ENCODE results near the gene HSD17B2. TPM values are rescaled to one million over a fixed set of nuclear protein-coding genes. Genes with fewer than 3 reads are reported as not detected.

The HSD17B2 gene
- total RNA-seq, 1 donor from 2014 or later, result 1.2 TPM

DNA sequence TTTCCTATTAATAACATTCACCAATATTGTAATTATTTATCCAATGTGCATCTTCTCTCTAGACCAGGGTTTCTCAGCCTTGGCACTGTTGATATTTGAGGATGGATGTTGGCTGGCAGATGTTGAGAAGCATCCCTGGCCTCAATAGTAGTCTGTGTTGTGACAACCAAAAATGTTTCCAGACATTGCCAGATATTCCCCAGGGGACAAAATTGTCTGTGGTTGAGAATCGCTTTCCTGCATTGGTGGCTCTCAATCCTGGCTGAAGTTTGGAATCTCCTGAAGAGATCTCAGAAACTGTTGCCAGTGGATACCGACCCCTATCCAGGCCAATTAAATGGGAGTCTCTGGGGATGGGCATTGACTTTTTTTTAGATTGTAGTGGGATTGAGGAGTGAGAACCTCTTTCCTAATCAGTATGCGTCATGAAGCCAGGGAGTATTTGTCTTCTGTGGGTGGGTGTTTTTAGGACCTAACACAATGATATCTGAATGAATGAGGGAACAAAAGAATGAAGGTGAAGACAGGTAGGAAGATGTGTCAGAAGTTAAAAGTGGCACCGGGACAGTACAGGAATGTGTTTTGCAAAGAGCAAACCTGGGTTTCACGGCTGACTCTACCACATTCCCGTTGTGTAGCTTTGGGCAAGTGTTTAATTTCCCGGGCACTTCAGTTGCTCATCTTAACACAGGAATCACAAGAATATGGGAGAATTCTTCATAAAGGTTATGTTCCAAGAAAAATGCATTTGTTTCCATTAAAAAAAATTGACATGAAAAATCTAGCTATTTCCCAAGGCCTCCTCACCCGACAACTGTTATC, 24.3 kb downstream of the HSD17B2 start:
- TF ChIP-seq, protein P1, sequence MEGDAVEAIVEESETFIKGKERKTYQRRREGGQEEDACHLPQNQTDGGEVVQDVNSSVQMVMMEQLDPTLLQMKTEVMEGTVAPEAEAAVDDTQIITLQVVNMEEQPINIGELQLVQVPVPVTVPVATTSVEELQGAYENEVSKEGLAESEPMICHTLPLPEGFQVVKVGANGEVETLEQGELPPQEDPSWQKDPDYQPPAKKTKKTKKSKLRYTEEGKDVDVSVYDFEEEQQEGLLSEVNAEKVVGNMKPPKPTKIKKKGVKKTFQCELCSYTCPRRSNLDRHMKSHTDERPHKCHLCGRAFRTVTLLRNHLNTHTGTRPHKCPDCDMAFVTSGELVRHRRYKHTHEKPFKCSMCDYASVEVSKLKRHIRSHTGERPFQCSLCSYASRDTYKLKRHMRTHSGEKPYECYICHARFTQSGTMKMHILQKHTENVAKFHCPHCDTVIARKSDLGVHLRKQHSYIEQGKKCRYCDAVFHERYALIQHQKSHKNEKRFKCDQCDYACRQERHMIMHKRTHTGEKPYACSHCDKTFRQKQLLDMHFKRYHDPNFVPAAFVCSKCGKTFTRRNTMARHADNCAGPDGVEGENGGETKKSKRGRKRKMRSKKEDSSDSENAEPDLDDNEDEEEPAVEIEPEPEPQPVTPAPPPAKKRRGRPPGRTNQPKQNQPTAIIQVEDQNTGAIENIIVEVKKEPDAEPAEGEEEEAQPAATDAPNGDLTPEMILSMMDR (IDR thresholded peaks at IDR 0.05; ENCODE audit: unreplicated experiment), result no peak
- no peak for DNase-seq (ENCODE audit: low spot score, unreplicated experiment)
- Mint-ChIP-seq H3K4me3 (ENCODE audit: low read depth) (no peak overlapping the region), H3K9me3 (ENCODE audit: low read depth) (peaks cover 2% of the 10 kb centered on the region), H3K27ac (no peak overlapping the region), H3K4me1 (ENCODE audit: low read depth) (peaks cover 13% of the 10 kb centered on the region), H3K27me3 (no peaks in the 10 kb centered on the region), H3K36me3 (ENCODE audit: insufficient read depth) (no peaks in the 10 kb centered on the region)

DNA sequence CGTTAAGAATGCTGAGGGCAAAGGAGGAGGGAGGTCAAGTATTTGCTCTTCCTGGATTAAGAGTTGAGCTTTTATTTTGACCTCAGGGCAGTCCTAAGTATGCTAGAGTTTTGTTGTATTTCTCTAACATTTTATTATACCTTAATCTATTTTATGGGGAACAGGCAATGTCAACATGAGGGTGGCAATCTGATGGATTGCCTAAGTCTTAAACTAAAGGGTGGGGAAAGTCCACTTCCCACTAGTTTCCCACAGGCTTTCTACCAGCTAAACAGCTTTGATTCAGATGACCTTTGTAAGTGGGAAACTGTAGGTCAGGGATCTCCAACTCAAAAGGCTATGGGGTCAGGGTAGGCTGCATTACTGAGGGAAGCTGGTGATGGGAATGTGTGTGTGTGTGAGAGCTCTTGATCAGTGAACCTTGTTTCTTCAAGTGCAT, 24.9 kb downstream of the HSD17B2 start:
- peaks cover 4% of the 10 kb centered on the region for H3K9me3 Mint-ChIP-seq (ENCODE audit: low read depth)
- peaks cover 13% of the 10 kb centered on the region for H3K4me1 Mint-ChIP-seq (ENCODE audit: low read depth)
- H3K27me3 Mint-ChIP-seq, result no peaks in the 10 kb centered on the region
- no peaks in the 10 kb centered on the region for H3K36me3 Mint-ChIP-seq (ENCODE audit: insufficient read depth)
- TF ChIP-seq, protein P1 (IDR thresholded peaks at IDR 0.05; ENCODE audit: unreplicated experiment), result no peak
- H3K4me3 Mint-ChIP-seq (ENCODE audit: low read depth), result no peak overlapping the region
- DNase-seq (ENCODE audit: low spot score, unreplicated experiment), result no peak
- no peak overlapping the region for H3K27ac Mint-ChIP-seq

DNA sequence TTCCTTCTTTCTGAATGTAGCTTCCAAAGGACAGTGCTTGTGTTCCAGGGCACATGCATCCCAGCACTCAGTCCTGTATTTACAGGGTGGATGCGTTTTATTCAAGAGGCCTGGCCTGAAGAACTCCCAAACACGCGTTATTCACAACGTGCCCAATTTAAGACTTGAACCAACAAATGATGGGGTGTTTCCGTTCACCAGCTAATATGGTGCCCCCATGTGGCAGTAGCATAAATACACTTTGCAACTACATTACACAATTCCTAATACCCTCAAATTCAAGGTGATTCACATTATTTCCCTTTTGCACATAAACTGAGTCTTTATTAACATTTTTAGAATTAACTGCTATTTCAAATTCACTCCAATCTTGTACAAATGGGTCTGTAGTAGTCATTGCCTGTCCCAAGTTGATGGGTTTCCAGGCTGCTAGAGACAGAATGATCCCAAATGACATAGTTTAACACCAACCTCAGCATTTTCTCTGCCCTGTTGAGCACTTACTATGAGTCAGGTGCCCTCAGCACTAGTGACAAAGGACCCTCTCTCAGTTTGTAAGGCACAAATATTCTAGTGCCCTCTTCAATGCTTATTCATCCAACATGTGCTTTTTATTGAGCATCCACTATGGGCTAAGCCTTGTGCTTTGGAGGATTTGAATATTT, 26.9 kb downstream of the HSD17B2 start:
- no peak overlapping the region for H3K4me3 Mint-ChIP-seq (ENCODE audit: low read depth)
- no peak for DNase-seq (ENCODE audit: low spot score, unreplicated experiment)
- H3K9me3 Mint-ChIP-seq (ENCODE audit: low read depth), result peaks cover 4% of the 10 kb centered on the region
- H3K36me3 Mint-ChIP-seq (ENCODE audit: insufficient read depth), result no peaks in the 10 kb centered on the region
- H3K27me3 Mint-ChIP-seq, result no peaks in the 10 kb centered on the region
- no peak overlapping the region for H3K27ac Mint-ChIP-seq
- TF ChIP-seq, protein P1 (IDR thresholded peaks at IDR 0.05; ENCODE audit: unreplicated experiment), result peak; percentile 54
- H3K4me1 Mint-ChIP-seq (ENCODE audit: low read depth), result peaks cover 11% of the 10 kb centered on the region

DNA sequence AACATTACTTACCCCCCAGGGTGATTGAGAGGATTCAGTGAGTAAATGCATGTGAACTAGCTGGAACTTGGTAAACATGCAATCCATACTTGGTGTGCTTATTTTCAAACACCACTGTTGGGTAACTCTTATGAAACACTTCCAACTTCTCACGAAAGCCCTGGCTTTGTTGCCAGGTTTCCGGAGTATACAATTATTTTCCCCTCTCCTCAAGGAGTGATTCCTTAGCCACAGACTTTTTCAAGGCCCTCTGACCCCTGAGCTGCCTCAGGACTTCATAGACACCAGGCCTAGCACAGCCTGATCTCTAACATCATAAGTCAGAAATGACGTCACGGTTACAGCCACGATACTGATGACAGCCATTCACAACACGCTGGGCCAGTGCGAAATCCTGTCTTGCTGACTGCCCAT, 27.6 kb downstream of the HSD17B2 start:
- Mint-ChIP-seq H3K36me3 (ENCODE audit: insufficient read depth) (no peaks in the 10 kb centered on the region), H3K4me3 (ENCODE audit: low read depth) (no peak overlapping the region), H3K9me3 (ENCODE audit: low read depth) (peaks cover 4% of the 10 kb centered on the region), H3K4me1 (ENCODE audit: low read depth) (peaks cover 11% of the 10 kb centered on the region), H3K27me3 (no peaks in the 10 kb centered on the region), H3K27ac (no peak overlapping the region)
- TF ChIP-seq, protein P1 (IDR thresholded peaks at IDR 0.05; ENCODE audit: unreplicated experiment), result no peak
- no peak for DNase-seq (ENCODE audit: low spot score, unreplicated experiment)

DNA sequence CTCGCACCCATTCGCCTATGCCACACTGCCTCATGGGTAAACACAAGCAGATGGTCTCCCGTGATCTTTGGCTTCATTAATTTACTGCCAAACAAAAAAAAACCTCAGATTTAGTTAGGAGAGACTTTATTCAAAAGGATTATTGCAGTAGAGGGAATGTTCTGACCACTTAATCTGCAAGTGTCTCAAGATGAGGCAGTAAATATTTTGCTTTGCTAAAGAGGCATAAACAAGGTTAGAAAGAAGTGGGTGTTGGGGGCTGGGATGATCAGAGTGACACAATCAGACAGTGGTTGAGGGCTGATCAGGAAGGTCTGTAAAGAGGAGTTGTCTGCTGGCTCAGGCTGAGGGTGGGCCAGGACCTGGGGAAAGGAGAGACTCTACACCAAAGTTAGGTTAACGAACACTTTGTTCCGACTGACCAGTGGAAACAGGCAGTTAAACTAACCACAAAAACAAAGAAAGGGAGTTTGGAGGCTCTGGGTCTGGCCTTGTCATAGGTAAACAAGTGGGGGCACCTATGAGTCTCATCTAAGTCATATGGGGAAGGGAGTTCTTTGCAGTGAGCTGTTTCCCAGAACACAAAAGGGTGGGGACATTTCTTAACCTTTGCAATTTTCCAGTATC, 28.5 kb downstream of the HSD17B2 start:
- no peak overlapping the region for H3K27ac Mint-ChIP-seq
- H3K27me3 Mint-ChIP-seq, result no peaks in the 10 kb centered on the region
- no peaks in the 10 kb centered on the region for H3K36me3 Mint-ChIP-seq (ENCODE audit: insufficient read depth)
- DNase-seq (ENCODE audit: low spot score, unreplicated experiment), result no peak
- TF ChIP-seq, protein P1 (IDR thresholded peaks at IDR 0.05; ENCODE audit: unreplicated experiment), result no peak
- no peak overlapping the region for H3K4me3 Mint-ChIP-seq (ENCODE audit: low read depth)
- peaks cover 11% of the 10 kb centered on the region for H3K4me1 Mint-ChIP-seq (ENCODE audit: low read depth)
- H3K9me3 Mint-ChIP-seq (ENCODE audit: low read depth), result peaks cover 4% of the 10 kb centered on the region
